HPDE6-E6E7 (cell line): Measurements from ENCODE around the gene THSD7B.
"Not testable (repeated sequence)": the region's sequence is repeated elsewhere in the genome, so short reads cannot be mapped to it uniquely, and the experiment has no call there.

Experiments
- DNase-seq: peaks from one replicate; pipeline ENCODE4 v3.0.0; 2011; ENCODE audit warnings: missing footprints; ENCODE audit errors: extremely low spot score

THSD7B gene

GRCh38 chr2:137048455-137048854 lies 283.1 kb downstream of the THSD7B start:
- DNase-seq = no peak

GRCh38 chr2:137049518-137049917 lies 284.2 kb downstream of the THSD7B start:
- no peak for DNase-seq

- DNase-seq = no peak
Measured at GRCh38 chr2:137050949-137051348, 285.6 kb downstream of the THSD7B start.

GRCh38 chr2:137051778-137052398 lies 286.5 kb downstream of the THSD7B start:
- no peak for DNase-seq

GRCh38 chr2:137056704-137057103 lies 291.4 kb downstream of the THSD7B start:
- DNase-seq = no peak

GRCh38 chr2:137076111-137076765 lies 310.9 kb downstream of the THSD7B start:
- DNase-seq = not testable (repeated sequence)

GRCh38 chr2:137091704-137092103 lies 326.4 kb downstream of the THSD7B start:
- DNase-seq = no peak

- no peak for DNase-seq
Measured at GRCh38 chr2:137093116-137093515, 327.8 kb downstream of the THSD7B start.

GRCh38 chr2:137096187-137096586 lies 330.8 kb downstream of the THSD7B start:
- DNase-seq = no peak

GRCh38 chr2:137096693-137097092 lies 331.3 kb downstream of the THSD7B start:
- no peak for DNase-seq

- DNase-seq = not testable (repeated sequence)
Measured at GRCh38 chr2:137101814-137102213, 336.5 kb downstream of the THSD7B start.

GRCh38 chr2:137107904-137108303 lies 342.6 kb downstream of the THSD7B start:
- DNase-seq = no peak

GRCh38 chr2:137111896-137112295 lies 346.6 kb downstream of the THSD7B start:
- DNase-seq = no peak

GRCh38 chr2:137115081-137115794 lies 349.9 kb downstream of the THSD7B start:
- DNase-seq = no peak

GRCh38 chr2:137115795-137116089 lies 350.4 kb downstream of the THSD7B start:
- DNase-seq = no peak

- no peak for DNase-seq
Measured at GRCh38 chr2:137117385-137117784, 352.0 kb downstream of the THSD7B start.

GRCh38 chr2:137118140-137118539 lies 352.8 kb downstream of the THSD7B start:
- no peak for DNase-seq

- DNase-seq = no peak
Measured at GRCh38 chr2:137123226-137123625, 357.9 kb downstream of the THSD7B start.

GRCh38 chr2:137133225-137133624 lies 367.9 kb downstream of the THSD7B start:
- no peak for DNase-seq

GRCh38 chr2:137138263-137138662 lies 372.9 kb downstream of the THSD7B start:
- DNase-seq = no peak

GRCh38 chr2:137151731-137152130 lies 386.4 kb downstream of the THSD7B start:
- DNase-seq = no peak

- no peak for DNase-seq
Measured at GRCh38 chr2:137154946-137155345, 389.6 kb downstream of the THSD7B start.
